ENCODE results near the gene THG1L.

The THG1L gene

GRCh38 chr5:157743163-157744050 is 12.2 kb downstream of the THG1L start, which contains the start of gene LSM11:
TSS of gene LSM11 (plus strand) at chr5:157743712. CDS start at chr5:157743751, 39 bp downstream.
- TF ChIP-seq, protein P1, sequence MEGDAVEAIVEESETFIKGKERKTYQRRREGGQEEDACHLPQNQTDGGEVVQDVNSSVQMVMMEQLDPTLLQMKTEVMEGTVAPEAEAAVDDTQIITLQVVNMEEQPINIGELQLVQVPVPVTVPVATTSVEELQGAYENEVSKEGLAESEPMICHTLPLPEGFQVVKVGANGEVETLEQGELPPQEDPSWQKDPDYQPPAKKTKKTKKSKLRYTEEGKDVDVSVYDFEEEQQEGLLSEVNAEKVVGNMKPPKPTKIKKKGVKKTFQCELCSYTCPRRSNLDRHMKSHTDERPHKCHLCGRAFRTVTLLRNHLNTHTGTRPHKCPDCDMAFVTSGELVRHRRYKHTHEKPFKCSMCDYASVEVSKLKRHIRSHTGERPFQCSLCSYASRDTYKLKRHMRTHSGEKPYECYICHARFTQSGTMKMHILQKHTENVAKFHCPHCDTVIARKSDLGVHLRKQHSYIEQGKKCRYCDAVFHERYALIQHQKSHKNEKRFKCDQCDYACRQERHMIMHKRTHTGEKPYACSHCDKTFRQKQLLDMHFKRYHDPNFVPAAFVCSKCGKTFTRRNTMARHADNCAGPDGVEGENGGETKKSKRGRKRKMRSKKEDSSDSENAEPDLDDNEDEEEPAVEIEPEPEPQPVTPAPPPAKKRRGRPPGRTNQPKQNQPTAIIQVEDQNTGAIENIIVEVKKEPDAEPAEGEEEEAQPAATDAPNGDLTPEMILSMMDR (conservative IDR thresholded peaks at IDR 0.05): peak; percentile 100
- TF ChIP-seq ZFX (IDR thresholded peaks at IDR 0.05): 0 out of 2 replicates have a peak, but pooled peaks have one; percentile 30
- peak within 1 kb of the TSS; percentile 72 for H3K27ac ChIP-seq

GRCh38 chr5:157744051-157745011 is 13.1 kb downstream of the THG1L start:
- TF ChIP-seq, protein P1 (conservative IDR thresholded peaks at IDR 0.05): no peak
- TF ChIP-seq ZFX (IDR thresholded peaks at IDR 0.05): no peak
- peak overlapping the region; percentile 72 for H3K27ac ChIP-seq

DNA sequence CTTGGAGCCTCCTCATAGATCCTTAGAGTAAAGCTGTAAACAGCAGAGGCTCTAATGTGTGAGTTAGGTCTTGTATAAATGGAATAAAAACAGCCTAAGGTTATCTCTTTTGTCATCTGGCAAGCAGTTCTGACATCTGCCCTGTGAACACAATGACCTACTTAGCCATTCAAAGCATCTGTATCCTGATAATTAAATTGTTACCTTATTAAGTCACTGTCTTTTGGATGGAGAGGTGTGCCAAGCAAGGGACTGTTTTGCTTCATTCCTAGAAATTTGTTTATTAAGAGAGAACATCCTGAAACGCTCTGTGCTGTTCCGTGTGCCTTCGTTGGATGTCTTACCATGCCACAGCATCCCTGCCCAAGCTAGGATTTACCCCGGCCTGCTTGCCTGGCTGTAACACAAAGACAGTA is 13.8 kb downstream of the THG1L start:
- no peak overlapping the region for H3K27ac ChIP-seq
- TF ChIP-seq, protein P1 (conservative IDR thresholded peaks at IDR 0.05): no peak
- TF ChIP-seq ZFX (IDR thresholded peaks at IDR 0.05): no peak

DNA sequence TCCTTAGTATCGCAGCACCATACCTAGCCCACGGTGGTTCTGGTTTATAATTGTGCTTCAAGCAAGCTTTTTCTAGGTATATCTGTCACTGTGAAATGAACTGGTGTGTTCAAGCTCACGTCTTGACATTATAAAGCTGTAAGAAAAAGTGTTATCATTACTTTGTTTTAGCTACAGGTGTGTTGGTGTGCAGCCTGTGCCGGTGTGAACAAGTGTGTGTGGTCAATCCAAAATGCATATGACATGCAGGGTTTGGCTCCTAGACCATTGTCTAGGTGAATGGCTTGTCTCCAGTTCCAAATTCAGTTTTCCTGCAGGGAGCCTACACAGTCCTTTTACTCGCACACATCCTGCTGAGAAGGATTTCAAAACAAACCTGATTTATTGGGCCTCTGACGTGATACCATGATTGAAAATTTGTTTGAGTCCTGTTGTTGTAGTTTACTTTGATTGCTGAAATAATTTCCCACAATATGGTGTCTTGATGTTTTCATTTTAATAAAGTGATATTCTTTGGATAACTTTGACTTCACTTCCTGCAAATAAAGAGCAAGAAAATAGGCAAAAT is 16.0 kb downstream of the THG1L start:
- TF ChIP-seq, protein P1 (conservative IDR thresholded peaks at IDR 0.05): no peak
- TF ChIP-seq ZFX (IDR thresholded peaks at IDR 0.05): no peak
- H3K27ac ChIP-seq: no peak overlapping the region

- TF ChIP-seq, protein P1 (conservative IDR thresholded peaks at IDR 0.05): no peak
- TF ChIP-seq ZFX (IDR thresholded peaks at IDR 0.05): 0 out of 2 replicates have a peak, but pooled peaks have one; percentile 15
- H3K27ac ChIP-seq: no peak overlapping the region
Measured at GRCh38 chr5:157747766-157748700, 16.8 kb downstream of the THG1L start.

DNA sequence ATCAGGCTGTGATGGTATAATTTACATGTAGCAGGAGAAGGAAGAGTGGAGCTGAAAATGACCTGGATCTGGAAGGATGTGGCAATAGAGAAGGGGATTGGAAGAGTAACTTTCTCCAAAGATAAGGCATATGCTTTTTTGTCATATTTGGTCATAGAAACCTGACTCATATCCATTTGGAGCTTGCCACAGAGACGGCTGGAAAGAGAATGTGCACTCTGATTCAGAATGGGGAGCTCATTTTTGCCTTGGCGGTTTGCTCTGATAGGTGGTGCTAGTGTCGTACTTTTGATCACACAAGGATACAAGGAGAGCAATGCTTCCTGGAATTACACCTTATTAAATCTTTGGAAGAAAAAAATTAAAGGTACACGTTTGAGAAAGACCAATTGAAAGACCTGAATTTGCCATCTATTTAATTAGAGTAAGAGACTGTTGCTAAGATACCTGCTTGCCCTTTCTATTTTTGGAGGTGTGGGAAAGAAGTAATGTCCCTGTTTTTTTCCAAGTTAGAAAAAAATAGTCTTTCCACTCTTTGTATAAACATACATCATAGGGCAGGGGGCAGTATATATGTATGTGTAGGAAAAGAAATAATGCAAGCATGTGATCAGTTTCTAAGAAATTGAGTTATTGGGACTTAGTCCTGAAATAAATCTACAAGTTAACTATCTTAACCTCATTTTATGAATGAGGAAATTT is 17.7 kb downstream of the THG1L start:
- H3K27ac ChIP-seq: no peak overlapping the region
- TF ChIP-seq, protein P1 (conservative IDR thresholded peaks at IDR 0.05): no peak
